ENCODE data around the gene CALCOCO1. TPM values are rescaled to one million over a fixed set of nuclear protein-coding genes. Genes with fewer than 3 reads are reported as not detected.
A peak's percentile ranks its signal among the peaks of the same experiment; 100 is the strongest.

Gene CALCOCO1
- total RNA-seq, 2 experiments from 2014 or later = 54.6 to 56.8 TPM

GRCh38 chr12:53758081-53758729 lies 31.0 kb upstream of the CALCOCO1 start:
- DNase-seq = no peak
- CTCF ChIA-PET = interaction anchor here (1.2 to 4.2 kb wide), 6 partner anchors 7 to 249 kb away, joined by 4 to 55 read pairs (median 8); partner anchors contain the start of gene ATP5MC2
- POLR2A ChIA-PET = no interaction called here
- Mint-ChIP-seq H3K4me3 (no peak overlapping the region), H3K9me3 (no peaks in the 10 kb centered on the region), H3K36me3 (ENCODE audit: low read depth) (no peaks in the 10 kb centered on the region), H3K4me1 (peaks cover 15% of the 10 kb centered on the region), H3K27me3 (peaks cover 41% of the 10 kb centered on the region), H3K27ac (no peak overlapping the region)

GRCh38 chr12:53757101-53757770 lies 30.0 kb upstream of the CALCOCO1 start:
- peaks cover 36% of the 10 kb centered on the region for H3K27me3 Mint-ChIP-seq
- no peak overlapping the region for H3K27ac Mint-ChIP-seq
- DNase-seq = peak; percentile 82
- H3K4me1 Mint-ChIP-seq = peaks cover 15% of the 10 kb centered on the region
- peak overlapping the region; percentile 12 for H3K4me3 Mint-ChIP-seq
- ChIA-PET POLR2A (no interaction called here), CTCF (interaction anchor here (0.7 to 4.2 kb wide), 15 partner anchors 8 to 1571 kb away, joined by 3 to 55 read pairs (median 4); partner anchors contain the start of genes ATP5MC2, CALCOCO1 and HOXC5)
- H3K36me3 Mint-ChIP-seq (ENCODE audit: low read depth) = no peaks in the 10 kb centered on the region
- H3K9me3 Mint-ChIP-seq = no peaks in the 10 kb centered on the region

GRCh38 chr12:53756300-53757100 lies 29.2 kb upstream of the CALCOCO1 start:
- no peaks in the 10 kb centered on the region for H3K9me3 Mint-ChIP-seq
- H3K27ac Mint-ChIP-seq = no peak overlapping the region
- no peaks in the 10 kb centered on the region for H3K36me3 Mint-ChIP-seq (ENCODE audit: low read depth)
- ChIA-PET CTCF (interaction anchor here (0.7 to 4.2 kb wide), 11 partner anchors 9 to 276 kb away, joined by 3 to 55 read pairs (median 3); partner anchors contain the start of genes CALCOCO1 and HOXC5), POLR2A (no interaction called here)
- peaks cover 32% of the 10 kb centered on the region for H3K27me3 Mint-ChIP-seq
- DNase-seq = no peak
- H3K4me1 Mint-ChIP-seq = peaks cover 18% of the 10 kb centered on the region
- H3K4me3 Mint-ChIP-seq = no peak overlapping the region

GRCh38 chr12:53755893-53756292 lies 28.6 kb upstream of the CALCOCO1 start:
- Mint-ChIP-seq H3K9me3 (no peaks in the 10 kb centered on the region), H3K27me3 (peaks cover 32% of the 10 kb centered on the region), H3K4me1 (peaks cover 18% of the 10 kb centered on the region), H3K4me3 (no peak overlapping the region), H3K36me3 (ENCODE audit: low read depth) (no peaks in the 10 kb centered on the region), H3K27ac (no peak overlapping the region)
- ChIA-PET CTCF (interaction anchor here (0.8 to 4.2 kb wide), 4 partner anchors 9 to 70 kb away, joined by 3 to 55 read pairs (median 10); no protein-coding TSS in a partner anchor), POLR2A (no interaction called here)
- no peak for DNase-seq

GRCh38 chr12:53755451-53755891 lies 28.2 kb upstream of the CALCOCO1 start:
- Mint-ChIP-seq H3K27me3 (peaks cover 32% of the 10 kb centered on the region), H3K9me3 (no peaks in the 10 kb centered on the region), H3K4me1 (peaks cover 18% of the 10 kb centered on the region), H3K36me3 (ENCODE audit: low read depth) (no peaks in the 10 kb centered on the region), H3K4me3 (no peak overlapping the region), H3K27ac (no peak overlapping the region)
- no peak for DNase-seq
- CTCF ChIA-PET = interaction anchor here (0.8 to 4.2 kb wide), 3 partner anchors 10 to 69 kb away, joined by 3 to 55 read pairs (median 13); no protein-coding TSS in a partner anchor
- POLR2A ChIA-PET = no interaction called here

- H3K27me3 Mint-ChIP-seq = peaks cover 27% of the 10 kb centered on the region
- POLR2A ChIA-PET = no interaction called here
- H3K4me1 Mint-ChIP-seq = peaks cover 18% of the 10 kb centered on the region
- H3K4me3 Mint-ChIP-seq = no peak overlapping the region
- no peak for DNase-seq
- H3K27ac Mint-ChIP-seq = no peak overlapping the region
- CTCF ChIA-PET = interaction anchor here (3.3 to 4.2 kb wide), 2 partner anchors 10 to 11 kb away, joined by 14 to 55 read pairs; no protein-coding TSS in a partner anchor
- H3K9me3 Mint-ChIP-seq = no peaks in the 10 kb centered on the region
- no peaks in the 10 kb centered on the region for H3K36me3 Mint-ChIP-seq (ENCODE audit: low read depth)
These were observed 27.5 kb upstream of the CALCOCO1 start for GRCh38 chr12:53754633-53755264.

GRCh38 chr12:53754188-53754585 lies 26.9 kb upstream of the CALCOCO1 start:
- Mint-ChIP-seq H3K4me3 (no peak overlapping the region), H3K27me3 (peaks cover 22% of the 10 kb centered on the region), H3K27ac (no peak overlapping the region), H3K9me3 (no peaks in the 10 kb centered on the region), H3K36me3 (ENCODE audit: low read depth) (no peaks in the 10 kb centered on the region), H3K4me1 (peaks cover 18% of the 10 kb centered on the region)
- ChIA-PET CTCF (interaction anchor here (3.3 kb wide), 1 partner anchor 10 kb away, joined by 14 read pairs; no protein-coding TSS in a partner anchor), POLR2A (no interaction called here)
- DNase-seq = no peak

GRCh38 chr12:53752621-53753020 lies 25.4 kb upstream of the CALCOCO1 start:
- POLR2A ChIA-PET = no interaction called here
- Mint-ChIP-seq H3K27ac (no peak overlapping the region), H3K27me3 (peaks cover 7% of the 10 kb centered on the region), H3K4me1 (peaks cover 19% of the 10 kb centered on the region), H3K36me3 (ENCODE audit: low read depth) (no peaks in the 10 kb centered on the region), H3K4me3 (no peak overlapping the region), H3K9me3 (no peaks in the 10 kb centered on the region)
- DNase-seq = no peak
- CTCF ChIA-PET = interaction anchor here (0.6 to 3.3 kb wide), 3 partner anchors 9 to 426 kb away, joined by 3 to 14 read pairs (median 4); no protein-coding TSS in a partner anchor

- POLR2A ChIA-PET = no interaction called here
- Mint-ChIP-seq H3K4me3 (no peak overlapping the region), H3K4me1 (peaks cover 23% of the 10 kb centered on the region), H3K27me3 (peaks cover 7% of the 10 kb centered on the region), H3K27ac (no peak overlapping the region), H3K9me3 (no peaks in the 10 kb centered on the region), H3K36me3 (ENCODE audit: low read depth) (no peaks in the 10 kb centered on the region)
- CTCF ChIA-PET = interaction anchor here (1.1 to 3.3 kb wide), 2 partner anchors 8 to 52 kb away, joined by 3 to 14 read pairs; no protein-coding TSS in a partner anchor
- DNase-seq = no peak
These were observed 24.9 kb upstream of the CALCOCO1 start for GRCh38 chr12:53752192-53752601.

- no peaks in the 10 kb centered on the region for H3K9me3 Mint-ChIP-seq
- H3K27me3 Mint-ChIP-seq = peaks cover 7% of the 10 kb centered on the region
- no peaks in the 10 kb centered on the region for H3K36me3 Mint-ChIP-seq (ENCODE audit: low read depth)
- POLR2A ChIA-PET = no interaction called here
- H3K4me1 Mint-ChIP-seq = peaks cover 23% of the 10 kb centered on the region
- peak within 1 kb of the TSS; percentile 32 for H3K4me3 Mint-ChIP-seq
- no peak within 1 kb of the TSS for H3K27ac Mint-ChIP-seq
- CTCF ChIA-PET = interaction anchor here (1.1 to 3.3 kb wide), 2 partner anchors 8 to 53 kb away, joined by 3 to 14 read pairs; no protein-coding TSS in a partner anchor
- no peak for DNase-seq
These were observed 24.3 kb upstream of the CALCOCO1 start, which contains the start of gene CISTR for GRCh38 chr12:53751336-53752191. CISTR (minus strand) TSS chr12:53751979.

- Mint-ChIP-seq H3K36me3 (ENCODE audit: low read depth) (no peaks in the 10 kb centered on the region), H3K9me3 (no peaks in the 10 kb centered on the region), H3K27me3 (peaks cover 8% of the 10 kb centered on the region), H3K4me3 (peak overlapping the region; percentile 32), H3K4me1 (peaks cover 20% of the 10 kb centered on the region), H3K27ac (no peak overlapping the region)
- POLR2A ChIA-PET = no interaction called here
- CTCF ChIA-PET = interaction anchor here (1.0 kb wide), 1 partner anchor 49 kb away, joined by 3 read pairs; no protein-coding TSS in a partner anchor
- no peak for DNase-seq
These were observed 23.6 kb upstream of the CALCOCO1 start for GRCh38 chr12:53750812-53751335.
